GM23338 (cell line): ENCODE data around the gene ARID3A. TPM values are rescaled to one million over a fixed set of nuclear protein-coding genes. Genes with fewer than 3 reads are reported as not detected.

ENCODE experiments used
- ATAC-seq: fragments of 200-7000 bp; cut with Tn5 transposase; 3 replicates; pipeline ENCODE4 v1.9.1; 2020
- DNase-seq: peaks from one replicate; pipeline ENCODE4 v3.0.0-alpha.2; 2015; ENCODE audit warnings: low spot score
- H2AFZ ChIP-seq: fragments of 200-600 bp; sonication (generic); 2 replicates; pipeline ENCODE4 v1.8.0; 2016; ENCODE audit warnings: antibody characterized with exemption, mild to moderate bottlenecking, moderate library complexity
- H3F3A ChIP-seq: fragments of 200-600 bp; sonication (generic); replicated peaks from 2 replicates; pipeline ENCODE4 v1.8.0; 2017; ENCODE audit warnings: antibody characterized with exemption, mixed run types, low read depth
- H3K27ac ChIP-seq: fragments of 200-600 bp; sonication (generic); 2 replicates; pipeline ENCODE4 v1.6.1; 2016; ENCODE audit warnings: low read depth
- H3K27me3 ChIP-seq: fragments of 200-600 bp; sonication (generic); 2 replicates; pipeline ENCODE4 v1.8.0; 2016; ENCODE audit warnings: mild to moderate bottlenecking, mixed run types, moderate library complexity; ENCODE audit not compliant: insufficient read depth
- H3K36me3 ChIP-seq: fragments of 200-600 bp; sonication (generic); 2 replicates; pipeline ENCODE4 v1.8.0; 2016; ENCODE audit warnings: mild to moderate bottlenecking; ENCODE audit not compliant: insufficient read depth
- H3K4me1 ChIP-seq: fragments of 200-600 bp; sonication (generic); 2 replicates; pipeline ENCODE4 v1.8.0; 2016; ENCODE audit warnings: mild to moderate bottlenecking, moderate library complexity; ENCODE audit not compliant: insufficient read depth
- H3K4me2 ChIP-seq: fragments of 200-600 bp; sonication (generic); 2 replicates; pipeline ENCODE4 v1.7.1; 2017; ENCODE audit warnings: mixed run types
- H3K4me3 ChIP-seq: fragments of 200-600 bp; sonication (generic); 2 replicates; pipeline ENCODE4 v1.6.1; 2016; ENCODE audit warnings: mixed run types
- H3K79me2 ChIP-seq: fragments of 200-600 bp; sonication (generic); replicated peaks from 2 replicates; pipeline ENCODE4 v1.8.0; 2017; ENCODE audit warnings: mild to moderate bottlenecking; ENCODE audit not compliant: insufficient read depth
- H3K9me2 ChIP-seq: fragments of 200-600 bp; sonication (generic); 2 replicates; pipeline ENCODE4 v1.8.0; 2017; ENCODE audit not compliant: insufficient read depth
- H4K20me1 ChIP-seq: fragments of 200-600 bp; sonication (generic); replicated peaks from 2 replicates; pipeline ENCODE4 v1.8.0; 2017; ENCODE audit warnings: mild to moderate bottlenecking; ENCODE audit not compliant: insufficient read depth
- H3K27ac Mint-ChIP-seq: 2 replicates; pipeline ENCODE4 v1.8.0; 2020; ENCODE audit warnings: inconsistent platforms, mild to moderate bottlenecking, moderate library complexity, mixed read lengths
- H3K27me3 Mint-ChIP-seq: 3 replicates; pipeline ENCODE4 v1.8.0; 2022; ENCODE audit warnings: low read depth, mild to moderate bottlenecking, moderate library complexity, mixed read lengths, inconsistent platforms; ENCODE audit not compliant: insufficient read depth, poor library complexity
- H3K36me3 Mint-ChIP-seq: 3 replicates; pipeline ENCODE4 v1.8.0; 2021; ENCODE audit warnings: low read depth, mild to moderate bottlenecking, inconsistent platforms, moderate library complexity, mixed read lengths
- H3K4me1 Mint-ChIP-seq: 3 replicates; pipeline ENCODE4 v1.8.0; 2020; ENCODE audit warnings: mild to moderate bottlenecking, inconsistent platforms, mixed read lengths
- H3K4me3 Mint-ChIP-seq: 3 replicates; pipeline ENCODE4 v1.8.0; 2021; ENCODE audit warnings: moderate library complexity, mild to moderate bottlenecking, inconsistent platforms, mixed read lengths
- H3K9me3 Mint-ChIP-seq: 3 replicates; pipeline ENCODE4 v1.8.0; 2020; ENCODE audit warnings: moderate library complexity, mild to moderate bottlenecking, inconsistent platforms, mixed read lengths
- CREB1 ChIP-seq: fragments of 250-450 bp; sonication (Bioruptor Pico); IDR thresholded peaks from 2 replicates; pipeline ENCODE4 v1.5.0; 2020; ENCODE audit warnings: low read depth, mild to moderate bottlenecking, moderate library complexity
- CTCF ChIP-seq, 2 experiments: fragments of 200-600 bp in 1 of 2; sonication (generic) in 1 of 2; conservative IDR thresholded peaks; 2 replicates each; pipeline versions ENCODE4 v1.5.1 to v1.6.1; 2016 to 2017; ENCODE audit warnings: antibody characterized with exemption in 2 of 2, low read depth in 2 of 2, mild to moderate bottlenecking in 2 of 2, moderate library complexity in 1 of 2
- EZH2 ChIP-seq: fragments of 200-600 bp; sonication (generic); IDR thresholded peaks from one replicate; pipeline ENCODE4 v1.8.0; 2017; ENCODE audit warnings: antibody characterized with exemption, mild to moderate bottlenecking, low read depth; ENCODE audit not compliant: unreplicated experiment
- EZH2phosphoT487 ChIP-seq: fragments of 200-600 bp; sonication (generic); IDR thresholded peaks from one replicate; pipeline ENCODE4 v1.8.1; 2018; ENCODE audit warnings: antibody characterized with exemption; ENCODE audit not compliant: unreplicated experiment
- POLR2AphosphoS5 ChIP-seq: IDR thresholded peaks from 2 replicates; pipeline ENCODE4 v1.6.1; 2016; ENCODE audit warnings: antibody characterized with exemption, low read depth
- REST ChIP-seq: IDR thresholded peaks from one replicate; pipeline ENCODE4 v1.6.1; 2018; ENCODE audit warnings: antibody characterized with exemption; ENCODE audit not compliant: unreplicated experiment
- STAT1 ChIP-seq: IDR thresholded peaks from one replicate; pipeline ENCODE4 v1.6.1; 2016; ENCODE audit warnings: antibody characterized with exemption; ENCODE audit not compliant: unreplicated experiment
- ZNF114 ChIP-seq: fragments of 250-450 bp; sonication (Bioruptor Pico); IDR thresholded peaks from 2 replicates; pipeline ENCODE4 v1.5.0; 2020; ENCODE audit warnings: mild to moderate bottlenecking, moderate library complexity
- polyA plus RNA-seq: library from polyadenylated mRNA; unstranded; fragments of >200 nt; fragmentation: Nextera tagmentation; extraction: Ambion mirVana; gene quantifications from 2 replicates; pipeline ENCODE4 v1.2.1, GENCODE V29; 2016
- total RNA-seq: library from RNA; depleted of rRNA; stranded (reverse); fragments of >200 nt; shearing (Covaris generic); gene quantifications from 2 replicates; pipeline ENCODE4 v1.2.3, GENCODE V29; 2014
- TF ChIP-seq, protein P1 (sequence below): fragments of 250-450 bp; sonication (Bioruptor Pico); IDR thresholded peaks from 2 replicates; pipeline ENCODE4 v1.5.0; 2020; ENCODE audit warnings: mild to moderate bottlenecking, moderate library complexity

Gene ARID3A
- total and polyA plus RNA-seq, 2 experiments from 2014 or later, result 33.6 to 51.6 TPM

DNA sequence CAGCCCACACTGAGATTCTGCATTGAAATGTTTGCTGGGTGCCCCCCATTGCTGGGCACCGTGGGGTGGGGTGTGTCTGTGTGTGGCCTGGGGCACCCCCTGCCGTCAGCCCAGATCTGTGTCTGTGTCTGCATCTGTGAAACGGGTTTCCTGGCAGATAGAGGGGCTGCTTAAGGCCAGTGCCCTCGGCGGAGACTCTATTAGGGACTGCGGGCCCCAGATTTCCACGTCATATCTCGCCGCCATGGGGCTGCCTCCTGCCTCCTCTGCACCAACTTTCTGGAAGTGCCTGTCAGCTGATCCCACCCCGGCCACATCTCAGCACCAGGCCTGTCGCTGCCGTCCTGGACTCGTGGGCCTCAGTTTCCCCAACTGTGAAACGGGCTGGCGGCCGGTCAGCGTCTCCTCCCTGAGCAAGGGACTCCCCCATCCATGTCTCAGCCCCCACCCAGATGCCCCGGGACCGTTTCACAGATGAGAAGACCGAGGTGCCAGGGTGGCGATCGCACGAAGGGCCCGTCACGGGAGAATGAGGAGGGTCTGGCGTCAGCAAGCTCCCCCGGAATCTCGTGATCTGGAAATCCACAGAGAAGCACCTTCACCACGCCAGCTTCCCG is 21.4 kb downstream of the ARID3A start (continued):
- TF ChIP-seq, protein P1, sequence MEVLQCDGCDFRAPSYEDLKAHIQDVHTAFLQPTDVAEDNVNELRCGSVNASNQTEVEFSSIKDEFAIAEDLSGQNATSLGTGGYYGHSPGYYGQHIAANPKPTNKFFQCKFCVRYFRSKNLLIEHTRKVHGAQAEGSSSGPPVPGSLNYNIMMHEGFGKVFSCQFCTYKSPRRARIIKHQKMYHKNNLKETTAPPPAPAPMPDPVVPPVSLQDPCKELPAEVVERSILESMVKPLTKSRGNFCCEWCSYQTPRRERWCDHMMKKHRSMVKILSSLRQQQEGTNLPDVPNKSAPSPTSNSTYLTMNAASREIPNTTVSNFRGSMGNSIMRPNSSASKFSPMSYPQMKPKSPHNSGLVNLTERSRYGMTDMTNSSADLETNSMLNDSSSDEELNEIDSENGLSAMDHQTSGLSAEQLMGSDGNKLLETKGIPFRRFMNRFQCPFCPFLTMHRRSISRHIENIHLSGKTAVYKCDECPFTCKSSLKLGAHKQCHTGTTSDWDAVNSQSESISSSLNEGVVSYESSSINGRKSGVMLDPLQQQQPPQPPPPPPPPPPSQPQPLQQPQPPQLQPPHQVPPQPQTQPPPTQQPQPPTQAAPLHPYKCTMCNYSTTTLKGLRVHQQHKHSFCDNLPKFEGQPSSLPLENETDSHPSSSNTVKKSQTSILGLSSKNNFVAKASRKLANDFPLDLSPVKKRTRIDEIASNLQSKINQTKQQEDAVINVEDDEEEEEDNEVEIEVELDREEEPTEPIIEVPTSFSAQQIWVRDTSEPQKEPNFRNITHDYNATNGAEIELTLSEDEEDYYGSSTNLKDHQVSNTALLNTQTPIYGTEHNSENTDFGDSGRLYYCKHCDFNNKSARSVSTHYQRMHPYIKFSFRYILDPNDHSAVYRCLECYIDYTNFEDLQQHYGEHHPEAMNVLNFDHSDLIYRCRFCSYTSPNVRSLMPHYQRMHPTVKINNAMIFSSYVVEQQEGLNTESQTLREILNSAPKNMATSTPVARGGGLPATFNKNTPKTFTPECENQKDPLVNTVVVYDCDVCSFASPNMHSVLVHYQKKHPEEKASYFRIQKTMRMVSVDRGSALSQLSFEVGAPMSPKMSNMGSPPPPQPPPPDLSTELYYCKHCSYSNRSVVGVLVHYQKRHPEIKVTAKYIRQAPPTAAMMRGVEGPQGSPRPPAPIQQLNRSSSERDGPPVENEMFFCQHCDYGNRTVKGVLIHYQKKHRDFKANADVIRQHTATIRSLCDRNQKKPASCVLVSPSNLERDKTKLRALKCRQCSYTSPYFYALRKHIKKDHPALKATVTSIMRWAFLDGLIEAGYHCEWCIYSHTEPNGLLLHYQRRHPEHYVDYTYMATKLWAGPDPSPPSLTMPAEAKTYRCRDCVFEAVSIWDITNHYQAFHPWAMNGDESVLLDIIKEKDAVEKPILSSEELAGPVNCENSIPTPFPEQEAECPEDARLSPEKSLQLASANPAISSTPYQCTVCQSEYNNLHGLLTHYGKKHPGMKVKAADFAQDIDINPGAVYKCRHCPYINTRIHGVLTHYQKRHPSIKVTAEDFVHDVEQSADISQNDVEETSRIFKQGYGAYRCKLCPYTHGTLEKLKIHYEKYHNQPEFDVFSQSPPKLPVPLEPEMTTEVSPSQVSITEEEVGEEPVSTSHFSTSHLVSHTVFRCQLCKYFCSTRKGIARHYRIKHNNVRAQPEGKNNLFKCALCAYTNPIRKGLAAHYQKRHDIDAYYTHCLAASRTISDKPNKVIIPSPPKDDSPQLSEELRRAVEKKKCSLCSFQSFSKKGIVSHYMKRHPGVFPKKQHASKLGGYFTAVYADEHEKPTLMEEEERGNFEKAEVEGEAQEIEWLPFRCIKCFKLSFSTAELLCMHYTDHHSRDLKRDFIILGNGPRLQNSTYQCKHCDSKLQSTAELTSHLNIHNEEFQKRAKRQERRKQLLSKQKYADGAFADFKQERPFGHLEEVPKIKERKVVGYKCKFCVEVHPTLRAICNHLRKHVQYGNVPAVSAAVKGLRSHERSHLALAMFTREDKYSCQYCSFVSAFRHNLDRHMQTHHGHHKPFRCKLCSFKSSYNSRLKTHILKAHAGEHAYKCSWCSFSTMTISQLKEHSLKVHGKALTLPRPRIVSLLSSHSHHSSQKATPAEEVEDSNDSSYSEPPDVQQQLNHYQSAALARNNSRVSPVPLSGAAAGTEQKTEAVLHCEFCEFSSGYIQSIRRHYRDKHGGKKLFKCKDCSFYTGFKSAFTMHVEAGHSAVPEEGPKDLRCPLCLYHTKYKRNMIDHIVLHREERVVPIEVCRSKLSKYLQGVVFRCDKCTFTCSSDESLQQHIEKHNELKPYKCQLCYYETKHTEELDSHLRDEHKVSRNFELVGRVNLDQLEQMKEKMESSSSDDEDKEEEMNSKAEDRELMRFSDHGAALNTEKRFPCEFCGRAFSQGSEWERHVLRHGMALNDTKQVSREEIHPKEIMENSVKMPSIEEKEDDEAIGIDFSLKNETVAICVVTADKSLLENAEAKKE (CRISPR knock-in tag), result no peak
- TF ChIP-seq STAT1, result no peak
- TF ChIP-seq EZH2phosphoT487, result no peak
- no peak for TF ChIP-seq CTCF (conservative IDR thresholded peaks at IDR 0.05; ENCODE audit: low read depth in 2 of 2)

- H3F3A ChIP-seq, result no peaks in the 10 kb centered on the region
- ATAC-seq (no peak), DNase-seq (no peak)
- peaks cover 43% of the 10 kb centered on the region for H3K79me2 ChIP-seq
- H3K4me2 ChIP-seq, result no peak overlapping the region
- no peaks in the 10 kb centered on the region for H3K27me3 ChIP-seq
- no peak overlapping the region for H3K27ac ChIP-seq
- no peaks in the 10 kb centered on the region for H3K9me3 Mint-ChIP-seq
- no peak overlapping the region for H3K27ac Mint-ChIP-seq
- H3K4me3 Mint-ChIP-seq, result no peak overlapping the region
- H2AFZ ChIP-seq, result no peak overlapping the region
- H3K4me1 ChIP-seq, result peaks cover 6% of the 10 kb centered on the region
- H3K36me3 ChIP-seq, result no peaks in the 10 kb centered on the region
- H4K20me1 ChIP-seq, result peaks cover 2% of the 10 kb centered on the region; the same call in 1 of the 2 replicates
- peaks cover 1% of the 10 kb centered on the region; the same call in 1 of the 3 replicates for H3K4me1 Mint-ChIP-seq
- peaks cover 17% of the 10 kb centered on the region for H3K27me3 Mint-ChIP-seq
- no peaks in the 10 kb centered on the region for H3K9me2 ChIP-seq
- peaks cover 15% of the 10 kb centered on the region; the same call in 2 of the 3 replicates for H3K36me3 Mint-ChIP-seq
- H3K4me3 ChIP-seq, result no peak overlapping the region
- TF ChIP-seq CREB1 (CRISPR knock-in tag) (no peak), POLR2AphosphoS5 (no peak), EZH2 (no peak), STAT1 (no peak), ZNF114 (CRISPR knock-in tag) (no peak), REST (no peak)
Observed at GRCh38 chr19:947707-948539, 22.1 kb downstream of the ARID3A start.
